Stimulated activated CD4-positive, alpha-beta T cell treated with anti-CD3 and anti-CD28 coated beads, Interleukin-1b, Interleukin-23, amount 100 ng/mL, for 4 hours (primary cell): ENCODE results near the gene ADAP2.
A peak's percentile ranks its signal among the peaks of the same experiment; 100 is the strongest.
"Not testable (repeated sequence)": the region's sequence is repeated elsewhere in the genome, so short reads cannot be mapped to it uniquely, and the experiment has no call there.

Experiments
- DNase-seq, 2 donors: peaks; one replicate each; pipeline ENCODE4 v3.0.0-alpha.2; 2020; ENCODE audit warnings: low read depth in 2 of 2

The ADAP2 gene, protein sequence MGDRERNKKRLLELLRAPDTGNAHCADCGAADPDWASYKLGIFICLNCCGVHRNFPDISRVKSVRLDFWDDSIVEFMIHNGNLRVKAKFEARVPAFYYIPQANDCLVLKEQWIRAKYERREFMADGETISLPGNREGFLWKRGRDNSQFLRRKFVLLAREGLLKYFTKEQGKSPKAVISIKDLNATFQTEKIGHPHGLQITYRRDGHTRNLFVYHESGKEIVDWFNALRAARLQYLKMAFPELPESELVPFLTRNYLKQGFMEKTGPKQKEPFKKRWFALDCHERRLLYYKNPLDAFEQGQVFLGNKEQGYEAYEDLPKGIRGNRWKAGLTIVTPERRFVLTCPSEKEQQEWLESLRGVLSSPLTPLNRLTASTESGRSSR

DNA sequence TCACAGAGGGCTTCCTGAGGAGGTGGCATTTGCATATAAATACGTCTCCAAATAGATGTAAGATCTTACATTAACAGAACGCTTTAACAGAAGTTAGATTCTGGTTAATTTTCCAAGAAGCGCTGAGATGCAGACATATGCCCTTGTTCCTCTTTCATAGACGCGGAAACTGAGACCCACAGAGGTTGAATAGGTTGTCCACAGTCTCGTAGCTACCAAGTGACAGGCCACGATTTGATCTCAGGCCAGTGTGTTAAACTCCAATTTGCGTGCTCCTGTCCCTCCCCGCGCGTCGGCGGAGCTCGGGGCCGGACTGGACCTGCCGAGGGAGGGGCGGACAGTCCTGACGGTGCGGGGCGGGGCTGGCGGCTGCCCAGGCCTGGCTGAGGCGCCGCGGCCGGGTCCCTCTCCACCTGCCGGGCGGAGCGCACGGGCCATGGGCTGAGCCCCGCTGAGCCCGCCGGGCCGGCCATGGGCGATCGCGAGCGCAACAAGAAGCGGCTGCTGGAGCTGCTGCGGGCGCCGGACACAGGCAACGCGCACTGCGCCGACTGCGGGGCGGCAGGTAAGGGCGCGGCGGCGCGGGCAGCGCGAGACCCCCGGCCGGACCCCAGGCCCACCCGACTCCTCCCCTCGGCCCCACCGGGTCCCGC is at the start of gene ADAP2:
TSS of gene ADAP2 (plus strand) at position 402 of the 653 bp plus-strand sequence. CDS start at position 472, 70 bp downstream.
- no peak for DNase-seq

DNA sequence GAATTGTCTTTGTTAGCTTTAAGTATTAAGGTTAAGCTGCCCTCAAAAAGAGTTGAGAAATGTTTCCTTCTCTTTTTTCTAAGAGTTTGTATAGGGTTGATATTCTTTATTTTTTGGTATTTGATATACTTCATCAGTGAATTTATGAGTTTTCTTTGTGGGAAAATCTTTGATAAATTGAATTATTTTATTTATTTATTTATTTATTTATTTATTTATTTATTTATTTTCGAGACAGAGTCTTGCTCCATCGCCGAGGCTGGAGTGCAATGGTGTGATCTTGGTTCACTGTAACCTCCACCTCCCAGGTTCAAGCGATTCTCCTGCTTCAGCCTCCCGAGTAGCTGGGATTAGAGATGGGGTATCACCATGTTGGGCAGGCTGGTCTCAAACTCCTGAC is 35.6 kb upstream of the ADAP2 start:
- no peak for DNase-seq

- DNase-seq, result no peak
Measured at GRCh38 chr17:30894236-30894635, 27.5 kb upstream of the ADAP2 start.

DNA sequence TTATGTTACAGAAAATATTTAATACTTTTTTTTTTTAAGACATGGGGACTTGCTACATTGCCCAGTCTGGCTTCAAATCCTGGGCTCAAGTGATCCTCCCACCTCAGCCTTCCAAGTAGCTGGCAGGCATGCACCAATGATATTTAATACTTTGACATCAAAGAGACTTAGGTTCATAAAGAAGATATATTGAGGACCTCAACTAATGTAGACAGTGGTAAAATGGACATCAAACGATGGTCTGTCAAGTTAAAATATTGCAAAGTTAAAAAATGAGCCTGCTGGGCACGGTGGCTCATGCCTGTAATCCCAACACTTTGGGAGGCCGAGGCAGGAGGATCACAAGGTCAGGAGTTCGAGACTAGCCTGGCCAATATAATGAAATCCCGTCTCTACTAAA is 24.4 kb upstream of the ADAP2 start:
- DNase-seq, result no peak

- DNase-seq, result no peak
Measured at GRCh38 chr17:30905742-30906100, 16.0 kb upstream of the ADAP2 start.

- peak; percentile 76 to 83 for DNase-seq
Measured at GRCh38 chr17:30906101-30906911, 15.4 kb upstream of the ADAP2 start, which contains the start of gene TEFM. Gene TEFM (minus strand): TSS chr17:30906238. CDS start chr17:30906198, 40 bp downstream.

GRCh38 chr17:30908717-30909420 is 12.9 kb upstream of the ADAP2 start:
- no peak for DNase-seq

DNA sequence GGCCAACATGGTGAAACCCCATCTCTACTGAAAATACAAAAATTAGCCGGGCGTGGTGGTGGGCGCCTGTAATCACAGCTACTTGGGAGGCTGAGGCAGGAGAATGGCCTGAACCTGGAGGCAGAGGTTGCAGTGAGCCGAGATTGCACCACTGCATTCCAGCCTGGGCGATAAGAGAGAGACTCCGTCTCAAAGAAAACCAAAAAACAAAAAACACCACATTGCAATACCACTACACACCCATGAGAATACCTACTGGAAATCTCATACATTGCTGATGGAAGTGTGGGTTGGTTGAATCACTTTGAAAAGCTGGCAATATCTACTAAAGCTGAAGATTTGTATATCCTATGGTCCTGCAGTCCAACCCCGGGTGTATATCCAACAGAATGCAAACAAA is 11.6 kb upstream of the ADAP2 start:
- not testable (repeated sequence) for DNase-seq

DNA sequence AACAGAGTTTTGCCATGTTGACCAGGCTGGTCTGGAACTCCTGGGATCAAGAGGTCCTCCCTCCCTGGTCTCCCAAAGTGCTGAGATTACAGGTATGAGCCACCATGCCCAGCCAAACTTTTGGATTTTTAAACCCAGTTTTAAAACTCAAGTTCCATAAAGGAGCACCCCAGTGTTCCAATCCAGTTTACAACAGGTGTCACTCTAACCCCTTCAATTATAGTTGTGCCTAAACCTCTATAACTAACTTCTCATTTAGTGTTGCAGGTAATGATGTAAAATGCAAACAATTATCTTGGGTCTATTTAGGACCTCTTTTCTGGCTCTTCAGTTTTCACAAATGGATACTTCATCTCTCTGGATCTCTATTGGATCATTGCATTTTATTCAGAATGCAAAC is 7.8 kb upstream of the ADAP2 start:
- DNase-seq, result no peak

DNA sequence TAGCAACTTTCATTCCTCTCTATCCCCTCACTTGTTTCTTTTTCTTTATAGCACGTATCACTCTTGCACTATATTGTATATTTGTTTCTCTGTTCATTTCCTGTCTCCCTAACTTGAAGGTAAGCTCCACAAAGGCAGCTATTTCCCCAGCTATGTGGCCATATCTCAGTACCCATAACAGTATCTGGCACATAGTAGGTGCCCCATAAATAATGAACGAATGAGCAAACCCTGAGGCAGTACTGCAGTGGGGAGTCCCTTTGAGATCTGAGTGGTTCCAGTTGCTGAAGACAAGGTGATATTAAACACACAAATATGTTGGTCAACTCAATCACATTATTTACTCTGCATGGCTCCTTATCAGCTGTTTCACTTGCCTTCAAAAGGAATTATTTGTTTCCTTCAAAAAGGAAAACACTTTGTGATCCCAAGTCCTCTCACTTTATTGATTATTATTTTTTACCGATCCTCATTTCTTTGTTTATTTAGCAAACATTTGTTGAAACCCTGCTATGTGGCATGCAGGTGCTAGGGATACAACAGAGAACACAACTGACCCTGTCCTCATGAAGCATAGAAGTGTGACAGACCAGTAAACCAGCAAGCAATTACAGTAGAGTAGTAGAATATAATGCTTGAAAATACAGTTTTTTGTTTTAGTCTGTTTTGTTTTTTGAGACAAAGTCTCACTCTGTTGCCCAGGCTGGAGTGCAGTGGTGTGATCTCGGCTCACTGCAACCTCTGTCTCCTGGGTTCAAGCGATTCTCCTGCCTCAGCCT is 5.7 kb upstream of the ADAP2 start:
- DNase-seq, result no peak

GRCh38 chr17:30917050-30917449 is 4.7 kb upstream of the ADAP2 start:
- DNase-seq, result no peak

GRCh38 chr17:30920282-30920681 is 1.5 kb upstream of the ADAP2 start:
- DNase-seq, result no peak

DNA sequence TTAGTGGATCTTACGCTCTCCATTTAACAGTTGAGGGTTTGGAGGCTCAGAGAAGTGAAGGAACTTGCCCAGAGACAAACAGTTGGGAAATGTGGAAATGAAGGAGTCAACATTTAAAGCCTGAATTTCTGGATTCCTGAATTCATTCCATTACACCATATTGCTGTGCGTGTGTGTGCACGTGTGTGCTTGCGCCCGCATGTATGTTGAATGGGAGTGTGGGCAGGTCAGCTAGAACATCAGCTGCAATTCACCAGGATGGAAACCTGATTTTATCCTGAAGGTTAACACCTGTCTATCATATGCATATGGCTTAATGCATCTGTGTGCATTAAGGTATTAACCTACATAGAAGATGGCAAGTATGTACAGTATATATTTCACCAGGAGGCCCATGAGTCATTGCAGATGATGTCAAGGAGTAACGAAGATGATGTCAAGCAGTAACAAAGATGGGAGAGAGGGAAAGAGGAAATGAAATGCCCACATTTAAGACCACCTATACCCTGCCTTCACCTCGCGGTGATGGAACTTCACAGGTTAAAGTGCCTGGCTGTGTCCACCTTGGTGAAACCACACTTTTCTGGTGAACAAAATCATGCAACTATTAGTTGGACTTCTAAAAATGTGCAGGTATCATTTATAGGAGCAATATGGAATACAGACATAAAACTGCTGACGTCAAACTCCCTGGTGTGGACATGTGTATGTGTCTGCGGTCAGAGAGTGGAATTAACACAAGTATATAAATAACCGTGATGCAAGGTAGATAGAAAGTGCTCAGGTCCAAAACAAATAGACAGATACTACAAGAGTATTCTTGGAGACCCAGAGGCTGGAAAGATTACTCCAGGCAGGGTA is 832 bp upstream of the ADAP2 start:
- DNase-seq, result no peak

GRCh38 chr17:30922235-30923030 is 688 bp downstream of the ADAP2 start:
- DNase-seq, result no peak

- DNase-seq, result no peak
Measured at GRCh38 chr17:30924341-30924740, 2.6 kb downstream of the ADAP2 start.

DNA sequence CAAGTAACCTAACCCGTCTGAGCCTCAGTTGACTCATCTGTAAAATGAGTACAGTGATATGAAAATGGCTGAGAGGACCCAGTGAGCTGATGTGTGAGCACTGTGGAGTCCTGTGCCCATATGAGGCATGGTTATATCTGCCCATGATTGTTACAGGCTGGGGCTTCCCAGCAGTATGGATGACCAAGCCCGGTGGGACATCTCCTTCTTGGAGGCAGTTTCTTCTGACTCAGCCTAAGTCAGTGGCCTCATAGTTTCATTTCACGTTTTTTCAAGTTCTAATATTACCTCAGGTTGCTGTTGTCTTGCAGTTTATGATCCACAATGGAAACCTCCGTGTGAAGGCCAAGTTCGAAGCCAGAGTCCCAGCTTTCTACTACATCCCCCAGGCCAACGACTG is 4.8 kb downstream of the ADAP2 start:
- no peak for DNase-seq

DNA sequence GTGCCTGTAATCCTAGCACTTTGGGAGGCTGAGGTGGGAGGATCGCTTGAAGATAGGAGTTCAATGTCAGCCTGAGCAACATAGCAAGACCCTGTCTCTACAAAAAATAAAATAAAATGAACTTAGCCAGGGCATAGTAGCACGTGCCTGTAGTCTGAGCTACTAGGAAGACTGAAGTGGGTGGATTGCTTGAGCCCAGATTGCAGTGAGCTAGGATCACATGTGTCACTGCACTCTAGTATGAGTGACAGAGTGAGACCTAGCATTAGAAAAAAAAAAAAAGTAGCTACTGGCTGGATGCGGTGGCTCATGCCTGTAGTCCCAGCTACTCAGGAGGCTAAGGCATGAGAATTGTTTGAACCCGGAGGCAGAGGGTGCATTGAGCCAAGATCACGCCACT is 6.0 kb downstream of the ADAP2 start:
- no peak for DNase-seq

GRCh38 chr17:30928584-30928983 is 6.8 kb downstream of the ADAP2 start:
- DNase-seq, result no peak

DNA sequence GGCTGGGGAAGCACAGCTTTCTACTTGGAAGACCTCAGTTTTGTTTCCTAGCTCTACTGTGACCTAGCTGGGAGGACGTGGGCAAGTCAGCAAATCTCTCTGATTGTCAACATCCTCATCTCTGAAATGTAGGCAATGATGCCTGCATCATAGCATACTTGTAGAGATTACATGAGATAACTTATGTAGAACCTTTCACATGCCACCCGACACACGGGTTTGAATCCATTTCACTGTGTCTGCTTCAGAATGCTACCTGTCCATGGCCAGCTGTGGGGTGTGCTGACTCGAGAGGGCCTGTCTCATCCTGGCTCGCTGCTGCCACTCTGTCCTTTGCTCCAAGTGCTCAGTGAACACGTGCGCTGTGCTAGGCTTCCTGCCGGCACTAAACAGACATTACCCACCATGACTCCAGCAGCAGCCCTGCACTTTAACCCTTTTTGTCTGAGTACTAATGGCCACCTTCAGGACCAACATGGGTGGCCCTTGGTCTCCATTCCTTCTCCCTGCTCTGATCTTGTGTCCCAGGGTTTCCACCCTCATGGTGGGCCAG is 7.4 kb downstream of the ADAP2 start:
- DNase-seq, result no peak
